ACHN (cell line): ENCODE measurements around the gene SIM2.

Source experiments
- DNase-seq: peaks from one replicate; pipeline ENCODE4 v3.0.0-alpha.2; 2015
- in situ Hi-C: cut with HindIII; loops from 2 replicates; pipeline ENCODE4 v1.10.0; 2017; ENCODE audit warnings: low sequenced_read_pairs, low pct_ligation_motif_present, low pct_unique_long_range_greater_than_20kb

The SIM2 gene

DNA sequence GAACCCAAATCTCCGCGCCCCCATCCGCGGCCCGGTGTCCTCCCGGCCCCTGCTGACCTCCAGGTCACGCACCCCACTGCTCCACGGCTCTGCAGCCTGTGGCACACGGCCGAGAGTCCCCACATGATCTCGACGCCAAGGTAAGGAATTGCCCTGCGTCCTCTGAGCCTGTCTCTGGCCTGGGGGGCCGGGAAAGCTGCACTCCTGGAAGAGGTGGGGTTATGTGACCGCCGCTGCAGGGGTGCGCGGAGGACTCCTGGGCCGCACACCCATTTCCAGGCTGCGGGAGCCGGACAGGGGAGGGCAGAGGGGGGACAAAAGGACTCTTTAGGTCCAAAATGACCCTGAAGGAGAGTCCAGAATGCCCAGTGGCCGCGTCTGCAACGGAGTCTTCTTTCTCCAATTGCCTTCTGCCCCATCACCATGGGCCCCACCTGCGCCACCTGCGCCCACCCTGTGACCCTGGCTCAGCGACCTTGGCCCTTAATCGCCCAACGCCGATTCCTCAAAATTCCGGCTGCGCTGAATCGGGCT is 997 bp upstream of the SIM2 start:
- no peak for DNase-seq
- in situ Hi-C loops, result no loop called here

DNA sequence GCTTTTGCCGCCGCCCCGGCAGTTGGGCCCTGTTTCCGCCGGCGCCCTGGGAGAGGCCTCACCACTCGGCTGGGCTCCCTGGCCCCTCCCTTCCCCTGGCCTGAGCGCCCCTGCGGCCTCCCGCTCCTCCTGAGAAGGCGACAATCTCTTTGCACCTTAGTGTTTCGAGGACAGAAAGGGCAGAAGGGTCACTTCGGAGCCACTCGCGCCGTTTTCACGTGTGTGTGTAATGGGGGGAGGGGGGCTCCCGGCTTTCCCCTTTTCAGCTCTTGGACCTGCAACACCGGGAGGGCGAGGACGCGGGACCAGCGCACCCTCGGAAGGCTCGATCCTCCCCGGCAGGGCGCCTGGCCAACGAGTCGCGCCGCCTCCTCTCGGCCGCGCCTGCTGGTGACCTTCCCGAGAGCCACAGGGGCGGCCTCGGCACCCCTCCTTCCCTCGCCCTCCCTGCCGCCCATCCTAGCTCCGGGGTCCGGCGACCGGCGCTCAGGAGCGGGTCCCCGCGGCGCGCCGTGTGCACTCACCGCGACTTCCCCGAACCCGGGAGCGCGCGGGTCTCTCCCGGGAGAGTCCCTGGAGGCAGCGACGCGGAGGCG is 432 bp upstream of the SIM2 start:
- in situ Hi-C loops, result no loop called here
- DNase-seq, result peak; percentile 66

DNA sequence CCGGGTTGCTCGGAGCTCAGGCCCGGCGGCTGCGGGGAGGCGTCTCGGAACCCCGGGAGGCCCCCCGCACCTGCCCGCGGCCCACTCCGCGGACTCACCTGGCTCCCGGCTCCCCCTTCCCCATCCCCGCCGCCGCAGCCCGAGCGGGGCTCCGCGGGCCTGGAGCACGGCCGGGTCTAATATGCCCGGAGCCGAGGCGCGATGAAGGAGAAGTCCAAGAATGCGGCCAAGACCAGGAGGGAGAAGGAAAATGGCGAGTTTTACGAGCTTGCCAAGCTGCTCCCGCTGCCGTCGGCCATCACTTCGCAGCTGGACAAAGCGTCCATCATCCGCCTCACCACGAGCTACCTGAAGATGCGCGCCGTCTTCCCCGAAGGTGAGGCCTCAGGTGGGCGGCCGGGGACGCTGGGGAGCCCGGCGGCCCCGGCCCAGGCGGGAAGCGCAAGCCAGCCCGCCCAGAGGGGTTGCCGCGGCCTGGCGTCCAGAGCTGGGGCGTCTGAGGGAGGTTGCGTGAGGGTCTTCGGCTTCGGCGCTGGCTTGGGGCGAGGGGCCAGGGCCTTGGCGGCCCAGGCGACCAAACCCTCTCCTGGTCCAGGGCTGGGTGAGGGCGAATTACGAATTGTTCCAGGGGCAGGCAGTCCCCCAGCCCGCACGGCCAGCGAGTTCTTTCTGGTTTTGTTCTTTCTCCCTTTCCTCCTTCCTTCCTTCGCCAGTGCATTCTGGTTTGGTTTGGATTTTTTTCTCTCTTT is 805 bp downstream of the SIM2 start:
- in situ Hi-C loops, result no loop called here
- peak; percentile 20 for DNase-seq

DNA sequence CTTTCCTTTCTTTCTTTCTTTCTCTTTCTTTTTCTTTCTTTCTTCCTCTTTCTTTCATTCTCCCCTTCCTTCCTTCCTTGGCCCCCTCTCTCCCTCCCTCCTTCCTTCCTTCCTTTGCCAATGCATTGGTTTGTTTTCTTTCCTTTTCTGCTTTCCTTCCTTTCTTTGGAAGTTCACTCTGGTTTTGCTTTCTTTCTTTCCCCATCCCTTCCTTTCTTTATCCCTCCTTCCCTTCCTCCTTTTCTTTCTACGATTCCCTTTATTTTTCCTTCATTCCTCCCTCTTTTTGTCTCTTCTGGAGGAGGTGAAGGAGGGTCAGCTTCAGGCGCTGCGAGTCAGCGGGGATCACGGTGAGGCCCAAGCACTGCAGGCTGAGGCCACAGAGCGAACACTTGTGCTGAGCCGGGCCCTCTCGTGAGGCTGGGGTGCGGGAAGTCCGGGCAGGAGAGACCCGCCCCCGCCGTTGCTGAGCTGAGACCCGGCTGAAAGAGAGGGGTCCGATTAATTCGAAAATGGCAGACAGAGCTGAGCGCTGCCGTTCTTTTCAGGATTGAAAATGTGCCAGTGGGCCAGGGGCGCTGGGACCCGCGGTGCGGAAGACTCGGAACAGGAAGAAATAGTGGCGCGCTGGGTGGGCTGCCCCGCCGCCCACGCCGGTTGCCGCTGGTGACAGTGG is 1.5 kb downstream of the SIM2 start:
- in situ Hi-C loops, result no loop called here

DNA sequence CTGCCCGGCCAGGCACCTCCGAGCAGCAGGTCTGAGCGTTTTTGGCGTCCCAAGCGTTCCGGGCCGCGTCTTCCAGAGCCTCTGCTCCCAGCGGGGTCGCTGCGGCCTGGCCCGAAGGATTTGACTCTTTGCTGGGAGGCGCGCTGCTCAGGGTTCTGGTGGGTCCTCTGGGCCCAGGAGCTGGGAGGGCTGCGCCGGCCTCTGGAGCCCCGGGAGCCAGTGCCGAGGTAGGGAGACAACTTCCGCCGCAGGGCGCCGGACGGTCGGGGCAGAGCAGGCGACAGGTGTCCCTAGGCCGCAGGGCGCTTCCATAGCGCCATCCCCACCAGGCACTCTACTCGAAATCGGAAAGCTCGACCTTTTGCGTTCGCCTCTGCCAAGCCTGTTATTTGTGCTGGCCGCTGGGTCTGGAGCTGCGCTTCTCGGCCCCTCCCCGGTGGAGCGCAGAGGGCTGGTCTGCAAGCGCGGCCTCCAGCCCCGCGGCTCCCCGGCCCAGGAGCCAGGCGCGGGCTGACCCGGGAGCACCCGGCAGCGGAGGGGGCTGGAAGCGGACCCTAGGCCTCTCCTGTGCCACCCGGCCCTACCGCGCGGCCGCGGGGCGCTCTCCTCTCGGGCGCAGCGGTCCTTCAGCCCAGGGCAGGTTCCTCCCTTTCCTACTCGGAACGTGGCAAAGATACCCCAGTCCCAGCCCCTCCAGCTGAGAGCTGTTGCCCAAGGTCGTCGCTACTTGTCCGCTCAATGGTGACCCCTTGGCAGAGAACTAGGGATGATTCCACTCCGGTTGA is 2.2 kb downstream of the SIM2 start:
- no peak for DNase-seq
- in situ Hi-C loops, result no loop called here

More for the DNA sequence above, 1.5 kb downstream of the SIM2 start:
- no peak for DNase-seq

DNA sequence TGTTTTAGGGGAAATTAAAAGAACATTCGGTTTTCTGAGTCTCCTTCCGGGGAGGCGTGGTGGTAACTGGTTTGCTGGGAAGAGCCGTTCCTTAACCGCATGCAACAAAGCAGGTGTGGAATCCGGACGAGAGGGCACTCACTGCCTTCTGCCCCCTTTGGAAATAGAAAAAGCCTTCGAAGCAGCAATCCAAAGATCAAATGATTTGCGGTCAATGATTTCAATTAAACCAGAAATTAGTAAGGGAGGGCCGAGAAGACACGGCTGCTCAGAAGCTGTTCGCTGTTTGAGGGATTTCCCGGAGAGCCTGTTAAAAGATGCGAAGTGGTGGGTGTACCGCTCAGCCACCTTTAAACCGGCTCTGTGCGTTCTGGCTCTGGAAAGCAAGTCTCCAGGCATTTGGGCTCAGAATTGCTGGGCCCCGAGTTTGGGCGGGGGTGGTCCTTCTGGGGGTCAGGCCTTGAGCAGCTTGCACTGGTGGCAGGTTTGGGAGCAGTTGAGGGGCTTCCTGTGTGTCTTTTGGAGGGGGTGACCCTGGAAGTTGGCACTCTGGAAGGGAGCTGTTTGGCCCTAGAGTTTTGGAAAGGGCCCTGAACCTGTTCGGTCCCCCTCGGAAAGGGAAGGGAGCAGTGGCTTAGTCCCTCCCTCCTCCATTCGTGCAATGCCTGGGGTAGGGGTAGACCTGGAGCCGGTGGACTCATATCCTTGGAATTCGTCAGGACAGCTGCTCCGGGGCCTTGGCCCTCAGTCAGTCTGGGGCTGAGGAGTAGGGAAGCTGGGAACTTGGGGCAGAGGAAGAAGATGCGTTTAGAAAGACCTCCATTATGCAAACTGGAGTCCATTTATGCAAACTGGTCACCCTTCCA is 3.1 kb downstream of the SIM2 start:
- no peak for DNase-seq
- in situ Hi-C loops, result no loop called here

DNA sequence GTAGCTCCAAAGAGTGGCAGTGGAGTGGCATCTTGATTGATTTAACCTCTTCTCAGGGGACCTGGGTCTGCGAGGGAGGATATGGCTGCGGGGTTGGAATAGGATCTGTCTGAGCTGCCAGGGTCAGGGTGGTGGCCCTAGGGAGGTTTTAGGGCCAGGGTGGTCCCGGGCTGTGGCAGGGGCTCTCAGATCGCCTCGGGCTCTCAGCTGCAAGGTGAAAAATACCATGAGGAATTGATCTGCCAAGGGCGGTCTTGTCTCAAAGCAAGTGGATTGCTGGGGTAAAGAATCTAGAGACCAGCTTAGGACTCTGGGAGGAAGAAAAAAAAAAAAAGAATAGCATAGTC is 3.7 kb downstream of the SIM2 start:
- in situ Hi-C loops, result no loop called here
- no peak for DNase-seq

DNA sequence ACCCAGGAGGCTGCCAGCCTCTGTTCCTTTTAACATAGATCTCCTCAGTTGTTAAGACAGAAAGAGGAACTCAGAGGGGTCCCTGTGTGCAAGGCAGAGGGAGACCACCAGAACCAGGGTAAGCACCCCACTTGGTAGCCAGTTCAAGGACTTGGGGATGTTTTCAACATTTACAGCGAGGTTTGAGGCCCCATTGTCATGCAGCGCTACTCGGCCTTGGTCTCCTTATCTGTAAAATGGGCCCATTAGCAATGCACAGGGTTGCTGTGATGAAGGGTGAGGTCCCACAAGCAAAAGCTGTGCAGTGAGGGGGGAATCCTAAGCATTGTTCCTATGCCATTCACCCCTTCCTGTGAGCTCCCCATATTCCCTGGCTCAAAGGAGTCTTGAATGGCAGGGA is 4.2 kb downstream of the SIM2 start:
- no peak for DNase-seq
- in situ Hi-C loops, result no loop called here

DNA sequence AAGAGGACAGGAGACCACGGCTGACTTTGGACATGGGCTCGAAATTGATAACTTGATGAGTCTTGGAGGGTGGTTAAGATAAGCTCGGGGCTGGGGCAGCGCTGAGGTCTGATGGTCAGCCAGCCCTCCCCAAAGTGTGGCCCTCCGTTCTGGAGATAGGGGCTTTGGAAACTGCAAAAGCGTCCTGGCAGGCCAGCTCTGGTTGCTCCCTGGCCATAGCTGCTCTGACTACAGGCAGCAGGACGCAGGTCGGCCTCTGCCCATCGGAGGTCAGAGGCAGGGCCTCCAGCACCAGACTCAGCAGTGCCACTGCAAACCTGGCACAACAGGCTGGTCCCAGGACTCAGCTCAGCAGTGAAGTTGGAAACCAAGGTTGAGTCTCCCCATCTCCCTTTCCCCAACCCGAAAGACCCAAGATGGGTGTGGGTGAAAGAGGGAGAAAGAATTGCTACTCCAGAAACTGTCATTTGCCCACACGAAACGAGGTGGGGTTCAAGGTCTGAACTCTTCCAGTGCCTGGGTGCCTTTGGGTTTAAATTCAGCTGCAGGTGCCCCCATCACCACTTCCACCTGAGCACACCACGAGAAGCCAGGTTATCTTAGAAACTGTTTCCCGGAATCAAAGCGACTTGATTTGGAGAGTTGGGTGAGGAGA is 4.8 kb downstream of the SIM2 start:
- no peak for DNase-seq
- in situ Hi-C loops, result no loop called here

DNA sequence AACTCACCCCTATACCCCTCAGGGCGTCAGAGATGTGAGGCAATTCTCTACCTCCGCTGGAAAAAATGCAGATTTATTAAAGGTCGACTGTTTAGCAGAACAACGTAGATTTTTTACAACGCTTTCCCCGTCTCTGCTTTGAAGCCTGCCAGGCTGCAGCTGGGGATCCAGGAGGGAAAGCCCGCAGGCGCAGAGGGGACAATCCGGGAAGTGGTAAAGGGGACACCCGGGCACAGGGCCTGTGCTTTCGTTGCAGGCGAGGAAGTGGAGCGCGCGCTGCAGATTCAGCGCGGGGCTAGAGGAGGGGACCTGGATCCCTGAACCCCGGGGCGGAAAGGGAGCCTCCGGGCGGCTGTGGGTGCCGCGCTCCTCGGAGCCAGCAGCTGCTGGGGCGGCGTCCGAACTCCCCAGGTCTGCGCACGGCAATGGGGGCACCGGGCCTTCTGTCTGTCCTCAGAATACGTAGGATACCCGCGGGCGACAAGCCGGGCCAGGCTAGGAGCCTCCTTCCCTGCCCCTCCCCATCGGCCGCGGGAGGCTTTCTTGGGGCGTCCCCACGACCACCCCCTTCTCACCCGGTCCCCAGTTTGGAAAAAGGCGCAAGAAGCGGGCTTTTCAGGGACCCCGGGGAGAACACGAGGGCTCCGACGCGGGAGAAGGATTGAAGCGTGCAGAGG is 5.5 kb downstream of the SIM2 start:
- no peak for DNase-seq
- in situ Hi-C loops, result no loop called here

DNA sequence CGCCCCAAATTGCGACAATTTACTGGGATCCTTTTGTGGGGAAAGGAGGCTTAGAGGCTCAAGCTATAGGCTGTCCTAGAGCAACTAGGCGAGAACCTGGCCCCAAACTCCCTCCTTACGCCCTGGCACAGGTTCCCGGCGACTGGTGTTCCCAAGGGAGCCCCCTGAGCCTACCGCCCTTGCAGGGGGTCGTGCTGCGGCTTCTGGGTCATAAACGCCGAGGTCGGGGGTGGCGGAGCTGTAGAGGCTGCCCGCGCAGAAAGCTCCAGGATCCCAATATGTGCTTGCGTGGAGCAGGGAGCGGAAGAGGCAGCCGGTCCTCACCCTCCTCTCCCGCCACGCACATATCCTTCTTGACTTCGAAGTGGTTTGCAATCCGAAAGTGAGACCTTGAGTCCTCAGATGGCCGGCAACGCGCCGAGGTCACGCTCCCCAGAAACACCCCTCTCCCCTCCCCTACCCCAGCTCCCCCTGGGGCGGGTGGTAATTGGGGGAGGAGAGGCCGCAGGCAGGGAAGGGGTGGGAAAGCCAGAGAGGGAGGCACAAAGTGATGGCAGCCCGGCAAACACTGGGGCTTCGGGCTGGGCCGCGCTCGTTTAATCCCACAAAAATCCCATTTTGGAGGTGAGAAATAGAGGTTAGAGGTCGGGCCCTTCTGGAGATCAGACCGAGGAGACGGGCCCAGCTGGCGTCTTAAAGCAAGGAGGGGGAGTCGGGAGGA is 6.2 kb downstream of the SIM2 start:
- no peak for DNase-seq
- in situ Hi-C loops, result no loop called here

DNA sequence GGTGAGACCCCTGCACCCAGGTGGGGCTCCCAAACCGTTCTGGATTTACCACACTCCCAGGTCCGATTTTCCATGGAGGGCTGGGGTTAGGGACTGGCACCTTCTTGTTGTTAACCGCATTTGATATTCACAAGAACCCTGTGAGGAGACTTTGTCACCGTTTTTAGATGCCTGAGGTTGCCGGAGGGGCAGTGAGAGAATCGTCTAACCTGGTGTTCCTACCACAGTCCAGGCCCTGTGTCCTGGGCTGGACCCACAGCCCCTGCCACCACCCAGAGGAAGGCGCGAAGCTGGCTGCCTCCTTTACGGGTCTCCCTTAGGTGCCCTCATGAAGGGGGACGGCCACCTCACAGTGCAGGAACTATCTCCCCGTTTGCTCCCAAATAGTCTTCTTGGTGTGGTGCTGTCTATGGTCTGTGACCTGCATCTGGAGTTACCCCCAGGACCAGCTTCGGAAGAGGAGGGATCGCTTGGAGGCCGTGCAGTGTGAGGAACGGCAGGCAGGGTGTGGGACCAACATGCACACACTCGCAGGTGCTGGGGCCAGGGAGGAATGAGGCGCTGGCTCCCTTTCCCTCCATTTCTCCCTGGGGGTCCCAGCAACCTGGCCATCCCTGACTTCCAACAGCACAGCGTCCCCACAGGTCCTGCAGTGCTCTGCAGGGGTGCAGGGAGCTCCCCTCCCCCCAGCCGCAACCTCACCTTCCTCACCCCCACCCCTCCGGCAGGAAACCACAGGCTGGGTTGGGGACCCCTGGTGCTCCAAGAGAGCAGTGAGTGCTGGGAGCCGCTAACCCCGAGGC is 7.0 kb downstream of the SIM2 start:
- in situ Hi-C loops, result no loop called here
- DNase-seq, result no peak

DNA sequence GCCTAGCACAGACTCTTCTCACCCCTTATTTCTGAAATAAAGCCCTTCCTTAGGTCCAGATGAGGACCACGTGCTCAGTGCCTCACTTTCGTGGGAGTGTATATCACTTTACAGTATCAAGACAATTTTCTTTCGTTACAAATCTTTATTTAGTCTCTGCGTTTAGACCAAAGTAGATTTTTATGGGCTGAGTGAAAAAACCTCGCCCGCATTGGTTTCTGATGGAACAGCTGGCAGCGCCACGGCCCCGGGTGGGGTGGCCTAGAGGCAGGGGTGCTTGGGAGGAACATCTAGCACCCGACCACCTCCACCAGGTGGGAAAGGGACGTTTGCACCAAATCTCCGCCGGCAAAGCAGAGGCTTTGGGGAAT is 7.6 kb downstream of the SIM2 start:
- in situ Hi-C loops, result no loop called here
- no peak for DNase-seq

DNA sequence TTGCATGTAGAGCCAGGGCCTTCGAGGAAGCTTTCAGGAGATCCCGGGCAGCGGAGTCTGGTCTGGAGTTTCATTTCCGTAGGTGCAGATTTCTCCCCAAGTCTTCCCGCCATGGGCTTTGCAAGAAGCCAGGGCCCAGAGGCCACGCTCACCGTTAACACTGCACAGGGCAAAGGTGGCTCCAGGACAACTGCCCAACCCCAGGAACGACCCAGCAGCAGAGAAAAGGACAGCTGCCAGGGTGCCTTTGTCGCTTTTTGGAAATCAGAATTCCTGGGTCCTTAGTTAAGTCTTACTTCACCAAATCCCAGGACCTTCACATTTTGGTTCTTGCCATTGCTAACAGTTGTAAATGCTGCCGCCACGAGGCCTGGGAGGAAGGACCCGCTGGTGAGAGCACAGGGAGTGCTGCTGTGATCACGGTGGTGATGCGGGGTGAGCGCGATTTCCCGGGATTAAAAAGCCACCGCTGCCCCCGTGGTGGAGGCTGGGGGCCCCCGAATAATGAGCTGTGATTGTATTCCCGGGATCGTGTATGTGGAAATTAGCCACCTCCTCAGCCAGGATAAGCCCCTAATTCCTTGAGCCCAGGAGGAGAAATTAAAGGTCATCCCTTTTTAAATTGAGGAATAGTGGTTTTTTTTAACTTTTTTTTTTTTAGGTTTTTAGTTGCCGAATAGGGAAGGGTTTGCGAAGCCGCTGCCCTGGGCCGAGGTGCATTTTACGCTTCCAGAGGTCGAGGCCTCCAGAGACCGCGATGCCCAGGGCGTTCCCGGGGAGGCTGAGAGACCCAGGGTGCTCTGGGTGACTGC is 8.2 kb downstream of the SIM2 start:
- no peak for DNase-seq
- in situ Hi-C loops, result no loop called here

DNA sequence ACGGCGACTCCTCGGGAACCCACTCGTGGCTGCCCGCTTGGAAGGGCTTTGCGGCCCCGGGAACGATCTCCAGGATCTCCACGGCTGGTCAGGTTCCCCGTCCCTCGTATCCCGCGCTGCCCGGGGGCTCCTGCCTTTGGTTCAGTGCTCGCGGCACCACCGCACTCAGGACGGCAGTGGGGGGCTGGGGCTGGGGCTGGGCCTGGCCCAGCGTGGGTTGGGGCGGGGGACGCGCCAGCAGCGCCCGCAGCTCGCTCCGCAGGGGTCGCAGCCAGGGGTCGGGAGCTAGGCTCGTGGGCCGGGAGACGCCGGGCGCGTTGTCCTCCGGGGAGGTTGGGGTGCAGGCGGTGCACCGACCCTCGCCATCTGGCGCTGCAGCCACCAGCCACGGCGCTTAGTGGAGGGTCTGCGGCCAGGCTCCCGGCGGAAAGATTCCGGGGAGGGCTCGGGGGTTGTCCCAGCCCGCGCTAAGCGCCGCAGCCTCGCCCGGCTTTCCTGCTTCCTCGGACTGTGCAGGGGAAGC is 8.9 kb downstream of the SIM2 start:
- in situ Hi-C loops, result no loop called here
- no peak for DNase-seq
